Lower leg skin (tissue), 3 donors: Measurements from ENCODE around the gene DHX34.

ENCODE experiments used
- POLR2A ChIP-seq, 2 donors: fragments of 450-650 bp; IDR thresholded peaks; one replicate each; pipeline ENCODE4 v1.6.1; 2016 to 2017; ENCODE audit warnings: antibody characterized with exemption in 2 of 2, mild to moderate bottlenecking in 1 of 2, moderate library complexity in 1 of 2
- TF ChIP-seq, protein P1 (sequence below), 3 donors: fragments of 450-650 bp; IDR thresholded peaks; one replicate each; pipeline ENCODE4 v1.5.1; 2016; ENCODE audit warnings: antibody characterized with exemption in 3 of 3, mild to moderate bottlenecking in 3 of 3, moderate library complexity in 2 of 3

GRCh38 chr19:47351548-47351947 is 2.4 kb downstream of the DHX34 start:
- TF ChIP-seq, protein P1, sequence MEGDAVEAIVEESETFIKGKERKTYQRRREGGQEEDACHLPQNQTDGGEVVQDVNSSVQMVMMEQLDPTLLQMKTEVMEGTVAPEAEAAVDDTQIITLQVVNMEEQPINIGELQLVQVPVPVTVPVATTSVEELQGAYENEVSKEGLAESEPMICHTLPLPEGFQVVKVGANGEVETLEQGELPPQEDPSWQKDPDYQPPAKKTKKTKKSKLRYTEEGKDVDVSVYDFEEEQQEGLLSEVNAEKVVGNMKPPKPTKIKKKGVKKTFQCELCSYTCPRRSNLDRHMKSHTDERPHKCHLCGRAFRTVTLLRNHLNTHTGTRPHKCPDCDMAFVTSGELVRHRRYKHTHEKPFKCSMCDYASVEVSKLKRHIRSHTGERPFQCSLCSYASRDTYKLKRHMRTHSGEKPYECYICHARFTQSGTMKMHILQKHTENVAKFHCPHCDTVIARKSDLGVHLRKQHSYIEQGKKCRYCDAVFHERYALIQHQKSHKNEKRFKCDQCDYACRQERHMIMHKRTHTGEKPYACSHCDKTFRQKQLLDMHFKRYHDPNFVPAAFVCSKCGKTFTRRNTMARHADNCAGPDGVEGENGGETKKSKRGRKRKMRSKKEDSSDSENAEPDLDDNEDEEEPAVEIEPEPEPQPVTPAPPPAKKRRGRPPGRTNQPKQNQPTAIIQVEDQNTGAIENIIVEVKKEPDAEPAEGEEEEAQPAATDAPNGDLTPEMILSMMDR (IDR thresholded peaks at IDR 0.05): no peak
- no peak for TF ChIP-seq POLR2A (IDR thresholded peaks at IDR 0.05)
